Activated CD4-positive, alpha-beta T cell treated with anti-CD3 and anti-CD28 coated beads for 36 hours (primary cell): Measurements from ENCODE around the gene CMC1. TPM values are rescaled to one million over a fixed set of nuclear protein-coding genes. Genes with fewer than 3 reads are reported as not detected.

Experiments
- ATAC-seq: fragments of 200-7000 bp; cut with Tn5 transposase; one replicate; pipeline ENCODE4 v1.10.0; 2021; ENCODE audit warnings: mild to moderate bottlenecking, moderate library complexity
- CTCF ChIA-PET: fragments of 350-600 bp; sonication (Branson Sonifier 250); formaldehyde crosslinking; loops from one replicate; lab custom pipeline; 2021; ENCODE audit warnings: antibody characterized with exemption; lab: Charles Lee
- POLR2A ChIA-PET: fragments of 350-600 bp; sonication (Branson Sonifier 250); formaldehyde crosslinking; loops from one replicate; lab custom pipeline; 2021; ENCODE audit warnings: antibody characterized with exemption, inconsistent platforms; lab: Charles Lee
- DNase-seq: peaks from one replicate; pipeline ENCODE4 v3.0.0-alpha.2; 2020
- H3K27ac Mint-ChIP-seq: one replicate; pipeline ENCODE4 v1.8.0; 2021; ENCODE audit warnings: mixed read lengths
- H3K27me3 Mint-ChIP-seq: one replicate; pipeline ENCODE4 v1.8.0; 2021; ENCODE audit warnings: mixed read lengths
- H3K36me3 Mint-ChIP-seq: one replicate; pipeline ENCODE4 v1.8.0; 2021; ENCODE audit warnings: low read depth, mixed read lengths
- H3K4me1 Mint-ChIP-seq: one replicate; pipeline ENCODE4 v1.8.0; 2021; ENCODE audit warnings: mixed read lengths
- H3K4me3 Mint-ChIP-seq: one replicate; pipeline ENCODE4 v1.8.0; 2021; ENCODE audit warnings: mild to moderate bottlenecking, moderate library complexity, mixed read lengths
- H3K9me3 Mint-ChIP-seq: one replicate; pipeline ENCODE4 v1.8.0; 2021; ENCODE audit warnings: low read depth, mixed read lengths
- intact Hi-C, 2 experiments: fragments of 100-400 bp; cut with DNase I in 1 of 2; cut with micrococcal nuclease in 1 of 2; formaldehyde crosslinking; loops; one replicate each; pipeline versions ENCODE4 v1.14.2 to v1.15.1; 2022 to 2024; cut with DNase I, micrococcal nuclease
- total RNA-seq, 2 experiments: library from RNA; stranded (reverse); gene quantifications; one replicate each; pipeline ENCODE4 v1.2.3, GENCODE V29; 2021

The CMC1 gene
- total RNA-seq, 2 experiments from 2014 or later = 21.6 to 28.3 TPM

DNA sequence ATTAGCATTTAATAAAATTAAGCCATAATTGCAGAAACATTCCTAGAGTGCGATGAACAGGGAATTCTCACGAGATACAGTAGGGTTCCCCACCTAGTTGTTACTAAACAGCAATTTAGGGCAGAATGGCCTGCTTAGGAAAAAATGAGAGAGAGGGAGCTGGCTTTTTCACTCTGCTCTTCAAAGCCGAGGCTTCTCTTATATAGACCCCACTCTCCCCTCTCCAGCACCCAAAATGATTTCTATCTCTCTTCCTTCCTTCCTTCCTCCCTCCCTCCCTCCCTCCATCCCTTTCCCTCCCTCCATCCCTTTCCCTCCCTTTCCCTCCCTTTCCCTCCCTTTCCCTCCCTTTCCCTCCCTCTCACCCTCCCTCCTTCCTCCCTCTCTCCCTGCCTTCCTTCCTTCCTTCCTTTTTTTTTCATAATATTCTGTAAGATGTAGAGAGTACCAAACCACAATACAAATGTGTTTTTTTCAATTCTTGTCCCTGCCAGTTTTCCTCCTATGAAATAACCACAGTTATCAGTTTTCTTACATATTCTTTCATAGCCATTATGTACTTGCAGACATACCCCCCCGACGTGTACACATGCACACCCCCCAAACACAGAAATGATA is 59.0 kb downstream of the CMC1 start:
- Mint-ChIP-seq H3K27ac (no peak overlapping the region), H3K36me3 (peaks cover under 1% of the 10 kb centered on the region), H3K4me3 (no peak overlapping the region), H3K27me3 (no peaks in the 10 kb centered on the region), H3K4me1 (peaks cover 5% of the 10 kb centered on the region), H3K9me3 (no peaks in the 10 kb centered on the region)
- no peak for ATAC-seq
- DNase-seq = no peak
- POLR2A ChIA-PET = no interaction called here
- CTCF ChIA-PET = no interaction called here
- intact Hi-C loops = no loop called here

DNA sequence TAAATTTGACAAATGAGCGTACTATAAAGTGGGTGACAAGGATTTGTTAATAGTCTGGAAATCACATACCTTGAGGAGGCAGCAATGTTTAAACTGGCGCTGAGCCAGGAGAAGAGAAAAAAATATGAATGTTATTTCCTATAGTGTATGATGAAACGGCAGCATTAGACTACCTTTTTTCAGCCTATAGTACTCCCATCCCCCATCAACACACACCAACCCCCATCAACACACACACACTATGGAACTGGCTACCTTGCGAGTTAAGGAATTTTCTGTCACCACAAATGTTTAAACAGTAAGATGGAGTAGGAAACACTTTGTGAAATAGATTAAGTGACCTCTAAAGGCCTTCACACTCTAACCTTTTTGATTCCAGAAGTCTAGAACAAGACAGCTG is 60.3 kb downstream of the CMC1 start:
- H3K4me1 Mint-ChIP-seq = no peaks in the 10 kb centered on the region
- POLR2A ChIA-PET = no interaction called here
- H3K36me3 Mint-ChIP-seq = peaks cover 6% of the 10 kb centered on the region
- intact Hi-C loops = no loop called here
- H3K27me3 Mint-ChIP-seq = no peaks in the 10 kb centered on the region
- no peak overlapping the region for H3K27ac Mint-ChIP-seq
- H3K9me3 Mint-ChIP-seq = no peaks in the 10 kb centered on the region
- ATAC-seq (no peak), DNase-seq (no peak)
- CTCF ChIA-PET = no interaction called here
- no peak overlapping the region for H3K4me3 Mint-ChIP-seq

DNA sequence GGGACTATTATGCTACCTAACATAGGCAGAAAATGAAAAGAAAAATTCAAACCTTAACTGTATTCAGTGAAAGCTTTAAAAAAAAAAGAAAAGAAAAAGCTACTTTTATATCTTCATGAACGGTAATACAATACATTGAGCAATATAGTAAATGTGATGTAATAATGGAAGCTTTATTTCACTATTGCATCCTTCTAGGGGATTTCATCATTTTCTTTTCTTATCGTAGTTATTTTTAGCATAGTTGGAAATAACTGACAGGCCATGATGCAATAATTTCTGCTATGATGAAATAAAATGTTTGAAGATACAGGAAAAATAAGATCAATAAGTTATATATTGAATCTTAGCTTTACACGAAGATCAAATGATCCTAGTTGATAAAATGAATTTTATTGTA is 66.8 kb downstream of the CMC1 start:
- DNase-seq = no peak
- H3K27ac Mint-ChIP-seq = no peak overlapping the region
- intact Hi-C loops = no loop called here
- ChIA-PET CTCF (interaction anchor here (0.8 to 1.2 kb wide), 4 partner anchors 9 to 21 kb away, joined by 3 to 4 read pairs (median 4); no protein-coding TSS in a partner anchor), POLR2A (interaction anchor here (0.7 kb wide), 1 partner anchor 584 kb away, joined by 4 read pairs; no protein-coding TSS in a partner anchor)
- peaks cover 8% of the 10 kb centered on the region for H3K36me3 Mint-ChIP-seq
- no peaks in the 10 kb centered on the region for H3K9me3 Mint-ChIP-seq
- H3K4me3 Mint-ChIP-seq = no peak overlapping the region
- H3K4me1 Mint-ChIP-seq = no peaks in the 10 kb centered on the region
- H3K27me3 Mint-ChIP-seq = no peaks in the 10 kb centered on the region
- ATAC-seq = no peak

DNA sequence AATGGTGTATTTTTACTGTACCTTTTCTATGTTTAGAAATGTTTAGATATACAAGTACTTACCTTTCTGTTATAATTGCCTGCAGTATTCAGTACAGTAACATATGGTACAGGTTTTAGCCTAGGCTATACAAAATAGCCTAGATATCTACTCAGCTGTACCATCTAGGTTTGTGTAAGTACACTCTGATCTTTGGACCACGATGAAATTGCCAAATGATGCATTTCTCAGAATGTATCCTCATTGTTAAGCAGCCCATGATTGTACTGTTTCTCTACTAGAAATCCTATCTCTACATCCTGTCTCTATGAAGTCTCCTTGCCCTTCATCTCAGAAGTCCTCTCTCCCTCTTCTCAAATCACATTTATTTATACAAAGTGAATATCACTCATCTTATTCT is 74.3 kb downstream of the CMC1 start:
- Mint-ChIP-seq H3K4me3 (no peak overlapping the region), H3K27me3 (no peaks in the 10 kb centered on the region), H3K36me3 (peaks cover 12% of the 10 kb centered on the region), H3K4me1 (peaks cover under 1% of the 10 kb centered on the region), H3K27ac (no peak overlapping the region), H3K9me3 (no peaks in the 10 kb centered on the region)
- POLR2A ChIA-PET = no interaction called here
- DNase-seq = no peak
- no peak for ATAC-seq
- intact Hi-C loops = no loop called here
- CTCF ChIA-PET = no interaction called here

DNA sequence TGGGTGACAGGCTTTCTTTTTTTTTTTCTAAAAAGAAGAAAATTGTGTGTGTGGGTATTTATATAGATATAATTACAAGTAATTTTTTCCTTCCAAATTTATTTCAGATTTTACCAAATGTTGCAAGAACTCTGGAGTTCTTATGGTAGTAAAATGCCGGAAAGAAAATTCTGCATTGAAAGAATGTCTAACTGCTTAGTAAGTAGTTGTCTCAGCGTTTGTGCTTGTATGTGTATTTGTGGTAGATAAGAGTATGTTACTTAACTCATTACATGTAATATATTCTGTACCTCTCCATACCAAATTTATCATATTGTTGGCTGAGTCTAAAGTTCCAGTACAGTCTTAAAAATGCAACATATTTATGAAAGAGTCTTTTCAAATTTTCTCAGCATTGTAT is 74.8 kb downstream of the CMC1 start:
- DNase-seq = no peak
- Mint-ChIP-seq H3K4me1 (peaks cover 4% of the 10 kb centered on the region), H3K27me3 (no peaks in the 10 kb centered on the region), H3K4me3 (no peak overlapping the region), H3K27ac (no peak overlapping the region), H3K36me3 (peaks cover 18% of the 10 kb centered on the region), H3K9me3 (no peaks in the 10 kb centered on the region)
- intact Hi-C loops = no loop called here
- no peak for ATAC-seq
- ChIA-PET CTCF (no interaction called here), POLR2A (no interaction called here)

DNA sequence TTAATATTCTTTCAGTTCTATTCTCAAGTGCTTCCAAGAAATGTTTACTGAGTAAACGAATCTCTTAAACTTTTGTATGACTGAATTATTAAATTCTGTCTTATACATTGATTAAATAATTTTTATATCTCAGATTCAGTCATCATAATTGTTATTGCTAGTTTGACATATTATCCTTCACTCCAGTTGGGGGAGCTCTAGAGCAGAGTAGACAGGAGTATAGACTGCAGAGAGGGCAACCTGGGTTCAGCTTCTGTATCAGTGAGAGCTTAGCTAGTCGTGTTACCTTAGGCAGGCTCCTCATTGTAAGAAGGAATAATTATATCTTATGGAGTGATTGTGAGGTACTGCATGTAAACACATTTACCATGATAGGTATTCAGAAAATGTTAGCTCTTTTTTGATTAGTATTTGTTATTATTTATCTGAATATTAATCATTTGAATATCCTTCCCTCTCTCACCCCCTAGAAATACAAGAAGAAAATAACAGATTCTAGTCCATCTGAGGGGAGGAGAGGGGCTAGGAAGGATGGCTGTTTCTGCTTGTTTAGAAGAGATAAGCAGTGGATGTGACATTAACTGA is 76.1 kb downstream of the CMC1 start:
- Mint-ChIP-seq H3K27ac (no peak overlapping the region), H3K4me1 (peaks cover 4% of the 10 kb centered on the region), H3K27me3 (no peaks in the 10 kb centered on the region), H3K9me3 (no peaks in the 10 kb centered on the region), H3K4me3 (no peak overlapping the region), H3K36me3 (peaks cover 19% of the 10 kb centered on the region)
- ChIA-PET CTCF (interaction anchor here (0.5 to 2.2 kb wide), 10 partner anchors 9 to 1183 kb away, joined by 3 to 25 read pairs (median 3); no protein-coding TSS in a partner anchor), POLR2A (no interaction called here)
- DNase-seq (peak; percentile 36), ATAC-seq (peak; percentile 93)
- intact Hi-C loops = loop anchor here in 1 of 2 experiments (1.0 kb wide), 1 partner anchor 9 kb away; no protein-coding TSS in a partner anchor

DNA sequence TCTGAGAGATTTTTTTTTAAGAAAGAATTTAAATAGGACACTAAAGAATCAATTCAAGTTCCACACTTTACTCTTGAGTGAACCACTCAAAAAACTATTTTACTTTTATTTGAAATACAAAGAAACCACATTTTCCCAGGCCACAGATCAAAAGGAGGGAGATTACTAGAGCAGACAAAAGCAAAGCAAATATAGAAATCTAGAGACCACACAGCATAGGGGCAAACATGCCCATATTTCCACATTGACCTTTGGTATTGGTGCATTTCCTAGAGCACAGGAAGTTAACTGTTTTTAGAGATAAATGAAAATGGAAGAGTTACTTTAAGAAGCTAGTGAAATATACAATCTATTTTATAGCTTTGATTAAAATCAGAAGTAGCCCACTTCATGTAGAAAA is 79.6 kb downstream of the CMC1 start:
- ChIA-PET POLR2A (interaction anchor here (0.7 kb wide), 1 partner anchor 149 kb away, joined by 3 read pairs; no protein-coding TSS in a partner anchor), CTCF (interaction anchor here (1.7 to 2.9 kb wide), 4 partner anchors 9 to 609 kb away, joined by 6 to 15 read pairs (median 10); no protein-coding TSS in a partner anchor)
- Mint-ChIP-seq H3K4me1 (peaks cover 9% of the 10 kb centered on the region), H3K27me3 (no peaks in the 10 kb centered on the region), H3K4me3 (no peak overlapping the region), H3K27ac (no peak overlapping the region), H3K36me3 (peaks cover 25% of the 10 kb centered on the region), H3K9me3 (no peaks in the 10 kb centered on the region)
- intact Hi-C loops = loop anchor here in 1 of 2 experiments (10.0 kb wide), 1 partner anchor 1186 kb away; no protein-coding TSS in a partner anchor
- no peak for DNase-seq
- ATAC-seq = no peak

DNA sequence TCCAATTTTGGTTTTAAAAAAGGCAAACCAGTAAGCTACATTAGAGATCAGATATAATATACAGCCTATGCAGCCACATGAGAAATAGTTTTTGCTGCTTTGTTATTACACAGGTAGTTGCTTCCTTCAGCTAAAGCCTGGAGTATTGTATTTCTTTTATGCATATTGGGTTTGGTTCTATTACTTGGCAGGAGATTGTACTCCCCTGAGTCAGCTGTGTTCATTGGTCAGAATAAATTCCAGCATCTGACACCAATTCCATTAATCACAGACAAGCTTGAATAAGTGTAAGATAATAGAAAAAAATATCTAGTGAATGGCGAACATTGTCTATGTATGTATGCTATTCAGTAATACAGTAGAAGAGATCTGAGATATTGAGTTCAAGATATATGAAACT is 81.0 kb downstream of the CMC1 start:
- H3K4me1 Mint-ChIP-seq = peaks cover 18% of the 10 kb centered on the region
- CTCF ChIA-PET = interaction anchor here (1.3 to 2.9 kb wide), 4 partner anchors 10 to 610 kb away, joined by 5 to 15 read pairs (median 10); partner anchors contain the start of genes AZI2 and ZCWPW2
- DNase-seq = no peak
- intact Hi-C loops = loop anchor here in 1 of 2 experiments (10.0 kb wide), 1 partner anchor 1188 kb away; no protein-coding TSS in a partner anchor
- H3K9me3 Mint-ChIP-seq = no peaks in the 10 kb centered on the region
- POLR2A ChIA-PET = no interaction called here
- H3K36me3 Mint-ChIP-seq = peaks cover 25% of the 10 kb centered on the region
- no peak overlapping the region for H3K27ac Mint-ChIP-seq
- no peaks in the 10 kb centered on the region for H3K27me3 Mint-ChIP-seq
- ATAC-seq = no peak
- no peak overlapping the region for H3K4me3 Mint-ChIP-seq

DNA sequence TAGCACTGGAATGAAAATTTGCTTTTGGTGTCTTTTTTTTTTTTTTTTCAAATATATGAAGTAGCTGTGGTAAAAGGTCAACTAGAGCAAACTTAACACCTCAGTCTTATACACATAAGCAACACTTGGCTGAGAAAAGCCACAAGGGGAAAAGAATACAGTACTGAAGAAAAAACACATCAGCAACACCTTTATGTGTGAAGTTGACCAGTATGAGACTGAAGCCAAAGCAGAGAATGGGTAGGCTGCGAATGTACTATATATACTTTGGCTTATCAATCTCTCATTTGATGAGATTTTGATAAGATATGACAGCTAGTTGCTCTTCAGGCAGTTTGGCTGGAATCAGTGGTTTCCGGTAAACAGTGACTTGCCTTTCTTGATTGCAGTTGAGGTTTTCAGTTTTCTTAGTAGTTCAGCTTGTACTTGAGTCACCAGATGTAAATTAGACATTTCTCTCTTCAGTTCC is 85.1 kb downstream of the CMC1 start:
- Mint-ChIP-seq H3K9me3 (no peaks in the 10 kb centered on the region), H3K27me3 (no peaks in the 10 kb centered on the region), H3K4me3 (no peak overlapping the region), H3K36me3 (peaks cover 16% of the 10 kb centered on the region), H3K27ac (no peak overlapping the region), H3K4me1 (peaks cover 14% of the 10 kb centered on the region)
- peak; percentile 89 for ATAC-seq
- ChIA-PET CTCF (interaction anchor here (0.6 to 4.7 kb wide), 12 partner anchors 8 to 646 kb away, joined by 3 to 43 read pairs (median 6); partner anchors contain the start of genes AZI2, EOMES and ZCWPW2), POLR2A (interaction anchor here (0.6 to 1.4 kb wide), 4 partner anchors 22 to 615 kb away, joined by 3 to 12 read pairs (median 4); partner anchors contain the start of genes AZI2 and ZCWPW2)
- intact Hi-C loops = loop anchor here (1.0 to 10.0 kb wide), 8 partner anchors 9 to 1192 kb away; partner anchors contain the start of genes AZI2 (in 2 of the 2), SLC4A7 (in 2 of the 2), ZCWPW2 (in 2 of the 2) and CMC1 (in 1 of the 2)
- DNase-seq = peak; percentile 54

DNA sequence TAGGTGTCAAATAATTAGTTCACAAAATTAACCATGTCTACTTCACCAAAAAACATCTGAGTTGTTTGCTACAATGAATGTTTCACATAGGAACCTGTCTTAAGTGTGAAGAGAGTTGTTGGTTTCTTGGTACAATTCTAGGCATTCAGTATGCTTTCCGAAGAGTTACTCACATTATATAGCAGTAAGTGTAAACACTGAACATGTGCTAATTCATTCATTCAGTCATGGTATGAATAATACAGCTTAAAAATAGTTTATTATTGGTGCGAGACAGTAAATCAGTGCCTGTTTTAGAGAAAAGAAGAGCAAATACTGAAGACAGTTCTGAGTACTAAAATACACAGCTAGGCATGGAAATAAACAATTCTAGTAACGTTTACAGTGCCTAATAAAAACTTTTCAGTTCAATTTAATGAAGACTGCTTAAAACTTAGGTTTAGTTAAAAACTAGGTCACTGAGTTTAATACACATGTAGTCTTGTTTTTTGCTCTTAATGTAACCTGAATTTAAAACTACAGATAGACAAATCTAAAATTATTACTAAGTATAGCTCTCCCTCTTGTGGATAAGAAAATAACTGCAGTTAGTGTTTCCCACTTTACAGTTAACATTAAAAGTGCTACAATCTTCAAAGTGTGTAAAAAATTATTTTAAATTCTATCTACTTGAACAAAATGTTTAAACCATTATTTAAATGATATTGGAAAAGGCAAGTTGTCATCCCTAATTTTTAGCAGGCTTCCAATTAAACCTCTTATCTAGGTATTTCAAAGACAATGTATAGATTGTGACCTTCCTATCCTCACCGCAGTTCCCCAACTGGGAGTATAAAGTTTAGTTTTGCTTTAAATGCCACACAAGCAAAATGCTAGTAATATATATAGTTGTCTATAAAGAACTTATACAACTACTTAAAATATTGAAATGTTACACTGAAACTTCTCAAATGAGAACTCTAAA is 87.1 kb downstream of the CMC1 start:
- peaks cover 13% of the 10 kb centered on the region for H3K36me3 Mint-ChIP-seq
- peaks cover 14% of the 10 kb centered on the region for H3K4me1 Mint-ChIP-seq
- no peaks in the 10 kb centered on the region for H3K27me3 Mint-ChIP-seq
- H3K9me3 Mint-ChIP-seq = no peaks in the 10 kb centered on the region
- DNase-seq (no peak), ATAC-seq (no peak)
- ChIA-PET POLR2A (no interaction called here), CTCF (interaction anchor here (0.5 to 4.7 kb wide), 20 partner anchors 8 to 648 kb away, joined by 3 to 43 read pairs (median 4); partner anchors contain the start of genes AZI2, EOMES and ZCWPW2)
- intact Hi-C loops = loop anchor here (1.0 to 10.0 kb wide), 5 partner anchors 86 to 1194 kb away; partner anchors contain the start of genes SLC4A7 (in 2 of the 2) and CMC1 (in 1 of the 2)
- H3K4me3 Mint-ChIP-seq = no peak overlapping the region
- H3K27ac Mint-ChIP-seq = no peak overlapping the region
